GM10266 (cell line): ENCODE measurements around the gene JKAMP.

Experiments used
- DNase-seq: peaks from one replicate; pipeline ENCODE4 v3.0.0; 2012; ENCODE audit errors: extremely low spot score
- TF ChIP-seq, protein P1 (sequence below): IDR thresholded peaks from 2 replicates; pipeline ENCODE4 v1.5.1; 2012; ENCODE audit warnings: mild to moderate bottlenecking, low read depth; ENCODE audit not compliant: control insufficient read depth, insufficient read depth; ENCODE audit errors: missing control alignments

The JKAMP gene

DNA sequence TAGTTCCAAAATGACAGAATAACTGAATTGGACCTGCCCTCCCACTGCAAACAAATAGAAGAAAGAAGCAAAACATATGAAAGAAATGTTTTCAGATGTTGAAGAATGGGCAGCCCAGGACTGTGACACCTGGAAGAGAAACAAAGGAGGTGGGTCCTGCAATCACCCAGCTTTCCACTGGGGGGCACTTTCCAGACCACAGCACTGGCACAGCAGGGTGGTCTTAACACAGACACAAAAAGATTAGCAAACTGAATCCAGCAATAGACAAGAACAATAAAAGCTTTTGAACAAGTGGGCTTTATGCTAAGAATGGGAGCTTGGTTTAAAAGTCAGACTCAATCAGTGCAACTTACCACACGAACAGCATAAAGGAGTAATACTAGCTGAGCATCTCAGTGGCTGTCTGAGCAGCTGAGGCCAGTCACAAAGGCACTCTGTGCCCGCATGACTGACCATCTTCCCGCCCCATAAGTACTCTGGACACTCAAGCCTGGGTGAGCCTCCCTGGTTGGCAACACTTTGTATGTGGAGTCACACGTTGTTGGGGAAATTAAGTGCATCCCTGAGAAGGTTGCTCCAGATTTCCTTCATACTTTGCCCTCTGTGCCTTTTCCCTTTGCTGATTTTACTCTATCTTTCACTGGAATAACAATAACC, 27.7 kb downstream of the JKAMP start:
- DNase-seq = peak; percentile 35
- TF ChIP-seq, protein P1, sequence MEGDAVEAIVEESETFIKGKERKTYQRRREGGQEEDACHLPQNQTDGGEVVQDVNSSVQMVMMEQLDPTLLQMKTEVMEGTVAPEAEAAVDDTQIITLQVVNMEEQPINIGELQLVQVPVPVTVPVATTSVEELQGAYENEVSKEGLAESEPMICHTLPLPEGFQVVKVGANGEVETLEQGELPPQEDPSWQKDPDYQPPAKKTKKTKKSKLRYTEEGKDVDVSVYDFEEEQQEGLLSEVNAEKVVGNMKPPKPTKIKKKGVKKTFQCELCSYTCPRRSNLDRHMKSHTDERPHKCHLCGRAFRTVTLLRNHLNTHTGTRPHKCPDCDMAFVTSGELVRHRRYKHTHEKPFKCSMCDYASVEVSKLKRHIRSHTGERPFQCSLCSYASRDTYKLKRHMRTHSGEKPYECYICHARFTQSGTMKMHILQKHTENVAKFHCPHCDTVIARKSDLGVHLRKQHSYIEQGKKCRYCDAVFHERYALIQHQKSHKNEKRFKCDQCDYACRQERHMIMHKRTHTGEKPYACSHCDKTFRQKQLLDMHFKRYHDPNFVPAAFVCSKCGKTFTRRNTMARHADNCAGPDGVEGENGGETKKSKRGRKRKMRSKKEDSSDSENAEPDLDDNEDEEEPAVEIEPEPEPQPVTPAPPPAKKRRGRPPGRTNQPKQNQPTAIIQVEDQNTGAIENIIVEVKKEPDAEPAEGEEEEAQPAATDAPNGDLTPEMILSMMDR = peak; percentile 27

- DNase-seq = no peak
- TF ChIP-seq, protein P1 = no peak
Observed at GRCh38 chr14:59520224-59520623, 35.9 kb downstream of the JKAMP start.

GRCh38 chr14:59529189-59529588, 44.9 kb downstream of the JKAMP start:
- DNase-seq = no peak
- TF ChIP-seq, protein P1 = no peak

- no peak for DNase-seq
- TF ChIP-seq, protein P1 = no peak
Observed at GRCh38 chr14:59530349-59530748, 46.0 kb downstream of the JKAMP start.

- TF ChIP-seq, protein P1 = no peak
- no peak for DNase-seq
Observed at GRCh38 chr14:59532419-59532818, 48.1 kb downstream of the JKAMP start.

DNA sequence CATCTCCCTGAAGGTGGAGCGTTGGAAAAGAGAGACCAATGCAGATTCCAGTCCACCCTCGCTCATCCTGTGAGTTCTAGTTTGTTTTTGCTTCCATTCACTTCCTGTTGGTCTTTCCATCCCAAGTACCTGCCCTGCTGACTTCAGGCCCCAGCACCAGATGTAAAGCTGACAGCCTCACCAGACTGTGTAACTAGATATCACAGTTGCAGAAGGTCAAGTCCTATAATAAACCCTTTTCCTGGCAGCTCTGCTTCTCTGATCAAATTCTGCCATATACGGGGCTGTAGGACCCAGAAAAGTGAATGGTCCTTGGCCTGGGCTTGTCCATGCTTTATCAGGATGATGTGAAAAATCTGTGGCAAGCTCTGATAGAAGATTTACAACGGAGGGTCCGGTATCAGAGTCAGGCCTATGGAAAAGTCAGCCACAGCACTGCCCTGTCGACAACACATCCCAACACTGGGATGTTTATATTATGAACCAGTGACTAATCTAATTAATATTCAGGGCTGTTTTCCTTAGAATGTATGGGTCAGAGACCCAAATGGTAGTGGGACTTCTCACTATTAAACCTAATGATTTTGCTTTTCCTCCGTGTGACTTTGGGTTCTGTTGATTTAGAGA, 50.2 kb downstream of the JKAMP start:
- TF ChIP-seq, protein P1 = no peak
- no peak for DNase-seq

GRCh38 chr14:59537476-59537875, 53.2 kb downstream of the JKAMP start:
- TF ChIP-seq, protein P1 = no peak

More at GRCh38 chr14:59537476-59537875, 53.2 kb downstream of the JKAMP start:
- no peak for DNase-seq
